SH-SY5Y (cell line): ENCODE data around the gene UNC93A.

Experiments
- GATA2 ChIP-seq: IDR thresholded peaks from 2 replicates; pipeline ENCODE4 v1.6.1; 2011; ENCODE audit warnings: mild to moderate bottlenecking, low read depth, low read length
- GATA3 ChIP-seq: IDR thresholded peaks from 2 replicates; pipeline ENCODE4 v1.6.1; 2011; ENCODE audit warnings: low read depth, mild to moderate bottlenecking, low read length, moderate library complexity

DNA sequence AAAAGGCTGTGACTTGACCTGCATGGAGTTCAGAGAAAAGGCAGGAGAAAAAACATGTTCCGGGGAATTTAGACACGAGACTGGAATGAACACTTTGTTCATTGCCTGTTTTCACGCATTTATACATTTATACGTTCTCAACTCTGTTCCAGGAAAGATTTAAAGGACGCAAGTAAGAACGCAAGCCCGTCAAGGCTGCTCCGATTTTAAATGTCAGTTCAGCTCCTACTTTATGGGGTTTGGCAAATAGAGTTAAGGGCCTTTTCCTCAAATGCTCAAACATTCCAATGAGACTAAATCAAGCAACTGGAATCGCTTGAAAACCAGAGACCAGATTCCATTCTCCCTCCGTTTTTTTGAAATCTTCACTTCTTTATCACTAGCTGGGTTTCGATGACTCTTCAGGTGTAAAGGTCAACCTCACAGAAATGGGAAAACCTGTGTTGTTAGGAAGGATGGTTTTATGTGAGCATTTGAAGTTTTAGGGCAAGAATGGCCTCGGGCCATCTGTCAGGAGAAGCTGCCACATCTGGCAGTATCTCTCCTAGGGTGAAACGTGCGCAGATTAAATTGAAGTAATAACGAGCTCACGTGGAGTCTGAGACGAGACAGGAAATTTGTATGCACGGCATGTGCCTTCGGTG lies 58.6 kb downstream of the UNC93A start:
- no peak for TF ChIP-seq GATA3
- TF ChIP-seq GATA2, result no peak
